22Rv1 (cell line): ENCODE data around the gene CBY2.

Source experiments
- ZFX ChIP-seq: fragments of 450-650 bp; IDR thresholded peaks from 2 replicates; pipeline ENCODE4 v1.6.1; 2017; ENCODE audit warnings: antibody characterized with exemption, borderline replicate concordance
- TF ChIP-seq, protein P1 (sequence below): fragments of 450-650 bp; IDR thresholded peaks from 2 replicates; pipeline ENCODE4 v1.5.1; 2017; ENCODE audit warnings: mild to moderate bottlenecking

- TF ChIP-seq, protein P1, sequence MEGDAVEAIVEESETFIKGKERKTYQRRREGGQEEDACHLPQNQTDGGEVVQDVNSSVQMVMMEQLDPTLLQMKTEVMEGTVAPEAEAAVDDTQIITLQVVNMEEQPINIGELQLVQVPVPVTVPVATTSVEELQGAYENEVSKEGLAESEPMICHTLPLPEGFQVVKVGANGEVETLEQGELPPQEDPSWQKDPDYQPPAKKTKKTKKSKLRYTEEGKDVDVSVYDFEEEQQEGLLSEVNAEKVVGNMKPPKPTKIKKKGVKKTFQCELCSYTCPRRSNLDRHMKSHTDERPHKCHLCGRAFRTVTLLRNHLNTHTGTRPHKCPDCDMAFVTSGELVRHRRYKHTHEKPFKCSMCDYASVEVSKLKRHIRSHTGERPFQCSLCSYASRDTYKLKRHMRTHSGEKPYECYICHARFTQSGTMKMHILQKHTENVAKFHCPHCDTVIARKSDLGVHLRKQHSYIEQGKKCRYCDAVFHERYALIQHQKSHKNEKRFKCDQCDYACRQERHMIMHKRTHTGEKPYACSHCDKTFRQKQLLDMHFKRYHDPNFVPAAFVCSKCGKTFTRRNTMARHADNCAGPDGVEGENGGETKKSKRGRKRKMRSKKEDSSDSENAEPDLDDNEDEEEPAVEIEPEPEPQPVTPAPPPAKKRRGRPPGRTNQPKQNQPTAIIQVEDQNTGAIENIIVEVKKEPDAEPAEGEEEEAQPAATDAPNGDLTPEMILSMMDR, result no peak
- no peak for TF ChIP-seq ZFX
These were observed 27.2 kb upstream of the CBY2 start for GRCh38 chr13:45674908-45675307.
